K562 (cell line): ENCODE results near the gene OR7C1. TPM values are rescaled to one million over a fixed set of nuclear protein-coding genes. Genes with fewer than 3 reads are reported as not detected.
A peak's percentile ranks its signal among the peaks of the same experiment; 100 is the strongest.
"Not testable (repeated sequence)": the region's sequence is repeated elsewhere in the genome, so short reads cannot be mapped to it uniquely, and the experiment has no call there.

Experiments
- ATF1 ChIP-seq, 2 experiments: fragments of 450-650 bp in 1 of 2; IDR thresholded peaks; 2 replicates each; pipeline ENCODE4 v1.6.1; 2016; ENCODE audit warnings: missing compliant biosample characterization in 1 of 2, missing genetic modification characterization in 1 of 2
- CBFA2T2 ChIP-seq: fragments of 450-650 bp; conservative IDR thresholded peaks from 2 replicates; pipeline ENCODE4 v1.6.1; 2017; ENCODE audit warnings: mild to moderate bottlenecking
- CBX5 ChIP-seq: IDR thresholded peaks from 2 replicates; pipeline ENCODE4 v1.6.1; 2014; ENCODE audit warnings: low read depth, borderline replicate concordance
- EHMT2 ChIP-seq: fragments of 450-650 bp; IDR thresholded peaks from 2 replicates; pipeline ENCODE4 v1.6.1; 2018; ENCODE audit warnings: antibody characterized with exemption
- ETV1 ChIP-seq: fragments of 450-650 bp; conservative IDR thresholded peaks from 2 replicates; pipeline ENCODE4 v1.6.1; 2016; ENCODE audit warnings: missing genetic modification characterization, control low read depth, low read depth, missing compliant biosample characterization
- JUNB ChIP-seq: fragments of 450-650 bp; formaldehyde crosslinking; conservative IDR thresholded peaks from 2 replicates; pipeline ENCODE4 v1.4.0; 2020; ENCODE audit warnings: mild to moderate bottlenecking
- KDM1A ChIP-seq, 2 experiments: fragments of 450-650 bp; IDR thresholded peaks; 2 replicates each; pipeline ENCODE4 v1.6.1; 2016; ENCODE audit warnings: mild to moderate bottlenecking in 2 of 2
- MLLT1 ChIP-seq, 2 experiments: fragments of 450-650 bp; IDR thresholded peaks; 2 replicates each; pipeline ENCODE4 v1.6.1; 2016
- NFE2 ChIP-seq: IDR thresholded peaks from 2 replicates; pipeline ENCODE4 v1.6.1; 2014; ENCODE audit warnings: antibody characterized with exemption, low read depth
- RREB1 ChIP-seq: fragments of 250-450 bp; sonication (Bioruptor Pico); IDR thresholded peaks from 2 replicates; pipeline ENCODE4 v1.4.0; 2020
- SMAD4 ChIP-seq: fragments of 250-450 bp; sonication (Bioruptor Pico); conservative IDR thresholded peaks from 2 replicates; pipeline ENCODE4 v1.8.0; 2021; ENCODE audit warnings: inconsistent platforms, mild to moderate bottlenecking, moderate library complexity
- SPI1 ChIP-seq: IDR thresholded peaks from 2 replicates; pipeline ENCODE4 v1.6.1; 2011; ENCODE audit warnings: low read depth, low read length, control low read depth, borderline replicate concordance
- TEAD4 ChIP-seq, 2 experiments: sonication (generic) in 1 of 2; formaldehyde crosslinking in 1 of 2; IDR thresholded peaks; 2 replicates each; pipeline versions ENCODE4 v1.6.1 to v1.8.0; 2012 to 2022; ENCODE audit warnings: borderline replicate concordance in 1 of 2, inconsistent platforms in 1 of 2, low read length in 1 of 2, mild to moderate bottlenecking in 1 of 2, missing genetic modification reagents in 1 of 2
- TRIM24 ChIP-seq, 2 experiments: fragments of 450-650 bp; IDR thresholded peaks; 2 replicates each; pipeline ENCODE4 v1.6.1; 2016
- polyA plus RNA-seq, 8 experiments: library from polyadenylated mRNA; depleted of rRNA in 4 of 8; stranded (reverse) in 5 of 8; unstranded in 3 of 8; fragments of >200 nt; fragmentation: Nextera tagmentation in 2 of 8; fragmentation: Illumina TruSeq in 1 of 8; extraction: Ambion mirVana in 2 of 8; extraction: Trizol in 1 of 8; gene quantifications; 2 replicates each; pipeline versions ENCODE4 v1.2.1 to v1.2.3, GENCODE V29; 2011 to 2014; ENCODE audit warnings: inconsistent platforms in 1 of 8, missing spikeins in 1 of 8
- total RNA-seq, 7 experiments: library from RNA; depleted of rRNA in 6 of 7; stranded (reverse); fragments of >200 nt in 6 of 7; fragmentation: Illumina TruSeq in 2 of 7; extraction: Trizol in 2 of 7; gene quantifications; 2 replicates each; pipeline versions ENCODE4 v1.2.1 to v1.2.3, GENCODE V29; 2011 to 2021; ENCODE audit warnings: low replicate concordance in 1 of 7
- TF ChIP-seq, protein P1 (sequence below): fragments of 450-650 bp; IDR thresholded peaks from 2 replicates; pipeline ENCODE4 v1.6.1; 2016; ENCODE audit warnings: antibody characterized with exemption
- TF ChIP-seq, protein P2 (sequence below): IDR thresholded peaks from 2 replicates; pipeline ENCODE4 v1.6.1; 2016; ENCODE audit warnings: missing genetic modification characterization, missing compliant biosample characterization

Gene OR7C1
- total and polyA plus RNA-seq, 9 of the 15 experiments (the other 6 are each of a cell fraction or from before 2014, with no cell fraction given) = 0.01 to 0.18 (median 0.10) TPM; not detected in 1

DNA sequence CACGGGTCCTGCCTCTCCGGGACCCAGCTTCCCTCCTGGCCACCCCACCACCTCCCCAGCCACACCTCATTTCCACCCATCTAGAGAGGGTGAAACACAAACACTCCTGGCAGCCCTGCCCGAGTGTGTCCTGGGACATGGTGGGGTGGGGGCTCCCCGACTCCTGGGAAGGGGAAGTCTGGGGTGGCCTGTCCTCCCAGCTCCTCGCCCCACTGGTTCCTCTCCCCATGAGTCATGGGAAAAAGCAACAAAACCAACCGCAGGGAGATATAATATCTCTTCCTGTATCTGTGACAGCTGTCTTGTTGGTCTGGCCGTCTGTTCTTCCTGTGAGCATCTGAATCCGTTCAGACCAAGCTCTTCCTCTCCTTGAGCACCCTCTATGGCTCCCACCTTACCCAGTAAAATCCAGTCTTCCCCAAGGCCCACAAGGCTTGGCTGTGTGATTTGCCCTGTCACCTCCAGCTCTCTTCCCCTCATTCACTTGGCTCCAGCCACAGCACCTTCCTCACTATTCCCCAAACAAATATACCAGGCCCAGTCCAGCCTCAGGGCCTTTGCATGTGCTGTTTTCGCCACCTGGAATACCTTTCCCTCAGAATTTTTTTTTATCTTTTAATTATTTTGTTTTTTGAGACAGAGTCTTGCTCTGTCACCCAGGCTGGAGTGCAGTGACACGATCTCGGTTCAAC, 49.7 kb downstream of the OR7C1 start (continued):
- TF ChIP-seq, protein P1, sequence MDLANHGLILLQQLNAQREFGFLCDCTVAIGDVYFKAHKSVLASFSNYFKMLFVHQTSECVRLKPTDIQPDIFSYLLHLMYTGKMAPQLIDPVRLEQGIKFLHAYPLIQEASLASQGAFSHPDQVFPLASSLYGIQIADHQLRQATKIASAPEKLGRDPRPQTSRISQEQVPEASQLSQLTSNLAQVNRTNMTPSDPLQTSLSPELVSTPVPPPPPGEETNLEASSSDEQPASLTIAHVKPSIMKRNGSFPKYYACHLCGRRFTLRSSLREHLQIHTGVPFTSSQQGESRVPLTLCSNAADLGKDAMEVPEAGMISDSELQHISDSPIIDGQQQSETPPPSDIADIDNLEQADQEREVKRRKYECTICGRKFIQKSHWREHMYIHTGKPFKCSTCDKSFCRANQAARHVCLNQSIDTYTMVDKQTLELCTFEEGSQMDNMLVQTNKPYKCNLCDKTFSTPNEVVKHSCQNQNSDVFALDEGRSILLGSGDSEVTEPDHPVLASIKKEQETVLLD = 0 out of 2 replicates have a peak, but pooled peaks have one; percentile 16
- TF ChIP-seq SPI1 (peak; percentile 82), ETV1 (peak; percentile 60), CBX5 (peak; percentile 68; the same call in 1 of the 2 replicates), KDM1A (IDR thresholded peaks at IDR 0.05) (peak; percentile 97 to 99), MLLT1 (IDR thresholded peaks at IDR 0.05) (peak in 1 of 2 experiments; percentile 77; a peak in 2 of 4 replicates), ATF1 (tag; IDR thresholded peaks at IDR 0.05) (peak; percentile 17; the same call in 1 of the 2 replicates), JUNB (CRISPR knock-in tag) (0 out of 2 replicates have a peak, but pooled peaks have one; percentile 4), TRIM24 (IDR thresholded peaks at IDR 0.05) (peak; percentile 47 to 58; a peak in 2 of 4 replicates), CBFA2T2 (peak; percentile 67), EHMT2 (peak; percentile 73), RREB1 (CRISPR knock-in tag) (0 out of 2 replicates have a peak, but pooled peaks have one; percentile 10), SMAD4 (CRISPR knock-in tag) (peak; percentile 89), TEAD4 (IDR thresholded peaks at IDR 0.05; ENCODE audit: low read length) (peak; percentile 76), NFE2 (peak; percentile 56; the same call in 1 of the 2 replicates)
- TF ChIP-seq, protein P2, sequence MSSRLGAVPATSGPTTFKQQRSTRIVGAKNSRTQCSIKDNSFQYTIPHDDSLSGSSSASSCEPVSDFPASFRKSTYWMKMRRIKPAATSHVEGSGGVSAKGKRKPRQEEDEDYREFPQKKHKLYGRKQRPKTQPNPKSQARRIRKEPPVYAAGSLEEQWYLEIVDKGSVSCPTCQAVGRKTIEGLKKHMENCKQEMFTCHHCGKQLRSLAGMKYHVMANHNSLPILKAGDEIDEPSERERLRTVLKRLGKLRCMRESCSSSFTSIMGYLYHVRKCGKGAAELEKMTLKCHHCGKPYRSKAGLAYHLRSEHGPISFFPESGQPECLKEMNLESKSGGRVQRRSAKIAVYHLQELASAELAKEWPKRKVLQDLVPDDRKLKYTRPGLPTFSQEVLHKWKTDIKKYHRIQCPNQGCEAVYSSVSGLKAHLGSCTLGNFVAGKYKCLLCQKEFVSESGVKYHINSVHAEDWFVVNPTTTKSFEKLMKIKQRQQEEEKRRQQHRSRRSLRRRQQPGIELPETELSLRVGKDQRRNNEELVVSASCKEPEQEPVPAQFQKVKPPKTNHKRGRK = peak; percentile 60
- not testable (repeated sequence) for TF ChIP-seq ATF1 (CRISPR knock-in tag; IDR thresholded peaks at IDR 0.05); TEAD4 (CRISPR knock-in tag; IDR thresholded peaks at IDR 0.05; ENCODE audit: borderline replicate concordance)
